ENCODE data around the gene PPP6R3. TPM values are rescaled to one million over a fixed set of nuclear protein-coding genes. Genes with fewer than 3 reads are reported as not detected.

The PPP6R3 gene
- total RNA-seq, 1 experiment from 2014 or later: 143 TPM

DNA sequence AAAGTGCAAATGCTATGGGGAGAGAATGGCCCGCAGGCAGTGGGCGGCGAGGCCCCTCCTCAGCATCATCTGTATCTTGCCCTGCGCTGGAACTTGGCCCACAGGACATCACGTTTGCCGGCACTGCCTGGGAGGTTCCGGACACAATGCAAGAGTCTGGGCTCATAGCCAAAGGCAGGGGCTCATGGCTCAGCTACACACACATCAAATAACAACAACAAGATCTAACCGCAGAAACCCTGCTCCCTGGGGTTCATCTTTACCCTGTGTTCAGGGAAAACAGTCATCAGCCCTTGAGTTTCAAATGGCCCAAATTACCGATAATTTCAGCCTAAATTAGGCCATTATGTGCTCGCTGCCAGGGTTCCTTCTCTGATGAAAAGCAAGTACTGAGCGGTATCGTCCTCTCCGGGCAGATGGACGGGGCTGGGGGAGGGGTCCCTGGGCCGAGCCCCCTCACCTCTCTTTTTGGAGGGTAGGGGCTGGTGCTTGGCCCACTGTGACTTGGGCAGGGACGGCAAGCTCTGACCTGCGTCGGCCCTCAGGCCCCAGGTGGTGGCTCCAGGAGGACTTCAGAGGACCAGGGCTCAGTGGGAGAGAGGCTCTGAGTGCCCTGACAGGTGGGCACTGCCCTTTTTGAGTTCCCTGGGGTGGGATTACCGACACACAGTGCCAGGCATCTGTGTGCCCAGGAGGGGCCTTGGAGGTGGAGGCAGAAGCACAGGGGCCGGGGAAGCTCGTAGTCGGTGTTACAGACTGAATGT is 198.8 kb downstream of the PPP6R3 start:
- Histone ChIP-seq H3K4me1 (peaks cover 8% of the 10 kb centered on the region; the same call in 1 of the 2 replicates), H3K36me3 (no peaks in the 10 kb centered on the region), H3K9me3 (replicated peaks) (0 out of 2 replicates have a peak, but pooled peaks cover 2% of the 10 kb centered on the region), H3K4me3 (no peak overlapping the region), H3K27ac (no peak overlapping the region), H3K27me3 (no peaks in the 10 kb centered on the region)
- peak; percentile 83 to 87 for DNase-seq

DNA sequence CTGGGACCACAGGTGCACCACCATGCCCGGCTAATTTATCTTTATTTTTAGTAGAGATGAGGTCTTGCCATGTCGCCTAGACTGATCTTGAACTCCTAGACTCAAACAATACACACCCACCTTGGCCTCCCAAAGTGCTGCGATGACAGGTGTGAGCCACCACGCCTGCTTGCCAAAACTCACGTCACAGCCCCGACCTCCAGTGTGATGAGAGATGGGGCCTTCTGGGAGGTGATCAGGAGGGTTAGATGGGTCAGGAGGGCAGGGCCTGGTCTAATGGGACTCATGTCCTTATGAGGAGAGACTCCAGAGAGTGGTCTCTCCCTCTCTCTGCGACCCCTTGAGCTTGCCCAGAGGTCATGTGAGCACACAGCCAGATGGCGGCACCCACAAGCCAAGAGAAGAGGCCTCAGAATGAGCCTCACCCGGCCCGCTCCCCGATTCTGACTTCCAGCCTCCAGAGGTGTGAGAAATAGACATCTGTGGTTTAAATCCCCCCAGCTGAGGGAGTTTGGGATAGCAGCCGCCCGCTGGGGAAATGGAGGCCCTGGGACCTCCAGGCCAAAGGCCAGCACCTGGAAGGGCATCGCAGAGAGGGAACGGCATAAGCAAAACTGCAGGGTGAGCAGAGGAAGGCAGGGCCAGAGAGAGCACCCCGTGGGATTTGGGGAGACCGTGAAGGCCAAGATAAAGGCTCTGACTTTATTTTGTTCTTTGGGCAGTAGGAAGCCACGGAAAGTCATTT is 199.7 kb downstream of the PPP6R3 start:
- Histone ChIP-seq H3K4me3 (no peak overlapping the region), H3K9me3 (replicated peaks) (0 out of 2 replicates have a peak, but pooled peaks cover 2% of the 10 kb centered on the region), H3K27ac (no peak overlapping the region), H3K27me3 (no peaks in the 10 kb centered on the region), H3K4me1 (peaks cover 8% of the 10 kb centered on the region; the same call in 1 of the 2 replicates), H3K36me3 (no peaks in the 10 kb centered on the region)
- no peak for DNase-seq

DNA sequence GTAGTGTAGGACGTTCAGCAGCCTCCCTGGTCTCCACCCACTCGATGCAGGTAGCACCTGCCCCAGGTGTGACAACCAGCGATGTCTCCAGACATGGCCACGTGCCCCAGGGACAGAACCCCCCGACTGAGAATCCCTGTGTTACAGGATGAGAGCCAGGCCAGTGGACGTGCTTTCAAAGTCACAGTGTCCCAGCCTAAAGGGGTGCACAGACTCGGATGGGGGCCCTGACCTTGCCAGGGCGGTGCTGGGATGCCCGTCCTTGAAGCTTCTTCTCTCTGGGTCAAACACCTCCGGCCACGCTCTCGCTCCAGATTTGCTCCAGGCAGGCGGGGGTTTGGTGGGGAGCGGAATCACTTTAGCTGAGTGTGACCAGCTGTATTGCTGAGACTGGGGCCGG is 200.5 kb downstream of the PPP6R3 start:
- Histone ChIP-seq H3K27me3 (no peaks in the 10 kb centered on the region), H3K27ac (no peak overlapping the region), H3K4me3 (no peak overlapping the region), H3K9me3 (replicated peaks) (0 out of 2 replicates have a peak, but pooled peaks cover 2% of the 10 kb centered on the region), H3K4me1 (peaks cover 8% of the 10 kb centered on the region; the same call in 1 of the 2 replicates), H3K36me3 (no peaks in the 10 kb centered on the region)
- DNase-seq: no peak

DNA sequence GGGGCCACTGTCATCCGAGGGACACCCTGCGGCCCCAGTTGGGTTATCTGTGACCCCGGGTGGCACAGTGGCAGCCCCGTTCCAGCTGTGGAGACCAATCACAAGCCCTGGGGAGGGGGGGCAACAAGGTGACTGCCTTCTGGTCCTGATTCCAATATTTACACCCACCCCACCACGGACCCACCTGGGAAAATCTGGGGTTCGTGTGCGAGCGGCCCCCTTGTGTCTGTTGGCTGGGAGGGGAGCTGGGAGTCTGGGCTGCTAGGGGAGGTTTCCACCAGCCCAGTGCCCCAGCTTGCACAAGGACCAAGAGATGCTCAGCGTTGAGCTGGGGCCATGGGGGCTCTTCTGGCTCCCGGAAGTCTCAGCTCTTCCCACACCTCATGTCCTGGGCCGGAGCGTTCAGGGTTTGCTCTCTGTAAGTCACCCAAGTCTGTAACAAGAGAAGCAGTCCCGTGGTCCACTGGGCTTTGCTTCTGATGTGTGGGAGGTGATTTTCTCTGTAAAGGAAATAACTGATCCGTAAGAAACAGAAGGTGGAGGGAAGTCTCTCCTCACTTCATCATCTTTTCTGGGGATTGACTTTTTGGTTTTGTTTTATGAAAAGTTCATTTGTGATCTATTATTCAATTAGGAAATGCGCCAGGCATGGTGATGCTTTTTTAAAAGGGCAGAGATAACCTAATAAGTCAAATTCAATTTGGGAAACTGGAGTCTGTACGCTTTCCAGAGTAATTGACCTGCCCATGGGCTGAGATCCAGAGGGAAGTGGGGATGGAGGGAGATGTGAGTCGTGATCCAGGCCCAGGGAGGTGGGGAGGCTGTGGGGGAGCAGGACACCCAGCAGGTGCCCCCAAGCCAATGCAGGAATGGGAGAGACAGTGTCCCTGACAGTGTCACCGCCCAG is 201.4 kb downstream of the PPP6R3 start:
- H3K27ac ChIP-seq: no peak overlapping the region

DNA sequence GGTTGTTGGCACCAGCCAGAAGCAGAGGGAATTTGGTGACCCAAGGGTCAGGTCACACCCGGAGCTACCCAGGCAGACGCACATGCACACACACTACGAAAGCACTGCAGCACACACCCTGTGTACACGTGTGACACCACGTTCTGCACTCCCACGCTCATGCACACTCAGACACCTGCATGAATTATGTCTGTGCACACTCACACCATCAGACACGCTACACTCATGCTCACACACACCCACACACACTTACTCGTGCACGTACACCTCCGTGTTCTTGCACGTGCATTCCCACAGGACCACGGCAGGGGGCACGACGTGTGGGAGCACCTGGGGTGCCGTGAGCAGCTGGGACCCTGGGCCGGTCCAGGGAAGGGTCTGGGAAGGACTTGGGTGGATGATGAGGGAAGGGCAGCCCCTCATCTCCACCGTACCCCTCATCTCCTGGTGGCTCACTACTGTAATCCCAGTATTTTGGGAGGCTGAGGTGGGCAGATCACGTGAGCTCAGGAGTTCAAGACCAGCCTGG is 203.0 kb downstream of the PPP6R3 start:
- H3K27ac ChIP-seq: no peak overlapping the region

More for the DNA sequence above, 201.4 kb downstream of the PPP6R3 start:
- no peak for DNase-seq
- Histone ChIP-seq H3K4me1 (peaks cover 8% of the 10 kb centered on the region; the same call in 1 of the 2 replicates), H3K9me3 (replicated peaks) (0 out of 2 replicates have a peak, but pooled peaks cover 2% of the 10 kb centered on the region), H3K36me3 (no peaks in the 10 kb centered on the region), H3K4me3 (no peak overlapping the region), H3K27me3 (no peaks in the 10 kb centered on the region)

DNA sequence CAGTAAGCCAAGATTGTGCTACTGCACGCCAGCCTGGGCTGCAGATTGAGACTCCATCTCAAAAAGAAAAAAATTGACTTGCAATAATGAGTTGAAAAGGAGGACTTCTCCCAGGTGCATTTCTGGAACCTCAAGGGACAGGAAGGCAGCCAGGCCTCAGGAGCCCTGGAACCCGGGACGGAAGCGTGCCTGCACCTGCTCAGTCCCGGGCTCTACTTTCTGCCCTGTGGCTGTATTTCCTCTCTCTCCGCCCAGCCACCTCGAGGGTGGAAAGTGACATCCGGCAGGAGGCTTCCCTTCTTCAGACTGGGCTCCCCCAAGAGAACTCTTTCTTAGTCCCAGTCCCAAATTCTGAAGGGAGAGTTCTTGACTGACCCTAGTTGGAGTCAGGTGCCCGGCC is 203.6 kb downstream of the PPP6R3 start:
- Histone ChIP-seq H3K9me3 (replicated peaks) (0 out of 2 replicates have a peak, but pooled peaks cover 2% of the 10 kb centered on the region), H3K27me3 (no peaks in the 10 kb centered on the region), H3K36me3 (no peaks in the 10 kb centered on the region), H3K4me1 (peaks cover 3% of the 10 kb centered on the region; the same call in 1 of the 2 replicates), H3K27ac (no peak overlapping the region), H3K4me3 (no peak overlapping the region)
- DNase-seq: no peak

More for the DNA sequence above, 203.0 kb downstream of the PPP6R3 start:
- Histone ChIP-seq H3K4me3 (no peak overlapping the region), H3K9me3 (replicated peaks) (0 out of 2 replicates have a peak, but pooled peaks cover 2% of the 10 kb centered on the region), H3K36me3 (no peaks in the 10 kb centered on the region), H3K4me1 (peaks cover 8% of the 10 kb centered on the region; the same call in 1 of the 2 replicates), H3K27me3 (no peaks in the 10 kb centered on the region)
- no peak for DNase-seq

DNA sequence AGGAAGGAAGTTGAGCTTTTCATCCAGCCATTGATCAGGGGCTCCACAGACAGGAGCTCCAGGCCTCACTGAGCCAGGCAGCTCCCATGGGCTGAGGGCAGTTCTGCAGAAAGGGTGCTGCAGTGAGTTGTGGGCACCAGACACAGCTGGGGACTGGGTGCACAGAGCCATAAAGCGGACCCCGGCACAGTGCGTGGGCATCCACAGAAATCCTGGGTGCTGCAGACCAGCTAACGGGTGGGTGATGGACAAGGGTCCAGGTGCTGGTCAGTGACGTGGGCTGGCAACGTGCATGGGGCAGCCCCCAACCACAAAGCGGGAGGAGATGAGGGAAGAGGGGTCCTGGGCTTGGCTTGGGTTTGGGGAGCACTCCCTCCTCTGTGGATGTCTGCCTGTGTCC is 204.4 kb downstream of the PPP6R3 start:
- Histone ChIP-seq H3K4me3 (no peak overlapping the region), H3K27ac (no peak overlapping the region), H3K27me3 (no peaks in the 10 kb centered on the region), H3K9me3 (replicated peaks) (0 out of 2 replicates have a peak, but pooled peaks cover 2% of the 10 kb centered on the region), H3K4me1 (no peaks in the 10 kb centered on the region), H3K36me3 (no peaks in the 10 kb centered on the region)
- no peak for DNase-seq

Other genes with a start within 250 kb of the PPP6R3 start
- 26.6 and 31.4 TPM in 2 replicates for gene KMT5B, start 247.5 kb upstream of the PPP6R3 start, total RNA-seq (2014; rRNA removed; shearing (Covaris generic))
- gene C11orf24, start 188.8 kb upstream of the PPP6R3 start, total RNA-seq (2014; rRNA removed; shearing (Covaris generic)): 26.5 and 30.7 TPM in 2 replicates
- gene LRP5, start 148.2 kb upstream of the PPP6R3 start, total RNA-seq (2014; rRNA removed; shearing (Covaris generic)): 45.5 and 46.5 TPM in 2 replicates
- not detected in 2 replicates for gene GAL, start 223.8 kb downstream of the PPP6R3 start, total RNA-seq (2014; rRNA removed; shearing (Covaris generic))

All from SJCRH30 (cell line).